Measurements from ENCODE around the gene FAAP100.
"Not testable (repeated sequence)": the region's sequence is repeated elsewhere in the genome, so short reads cannot be mapped to it uniquely, and the experiment has no call there.

The FAAP100 gene

GRCh38 chr17:81536299-81537290 is 15.6 kb downstream of the FAAP100 start:
- no peak for DNase-seq

GRCh38 chr17:81535480-81536298 is 16.5 kb downstream of the FAAP100 start:
- no peak for DNase-seq

GRCh38 chr17:81535007-81535328 is 17.2 kb downstream of the FAAP100 start:
- no peak for DNase-seq

- no peak for DNase-seq
Measured at GRCh38 chr17:81534157-81535006, 17.8 kb downstream of the FAAP100 start.

GRCh38 chr17:81533339-81534141 is 18.6 kb downstream of the FAAP100 start:
- DNase-seq: no peak

- no peak for DNase-seq
Measured at GRCh38 chr17:81532490-81533287, 19.5 kb downstream of the FAAP100 start.

- not testable (repeated sequence) for DNase-seq
Measured at GRCh38 chr17:81531998-81532404, 20.2 kb downstream of the FAAP100 start.

GRCh38 chr17:81531013-81531412 is 21.1 kb downstream of the FAAP100 start:
- not testable (repeated sequence) for DNase-seq

GRCh38 chr17:81529437-81529803 is 22.7 kb downstream of the FAAP100 start:
- DNase-seq: no peak

- DNase-seq: no peak
Measured at GRCh38 chr17:81528651-81529436, 23.3 kb downstream of the FAAP100 start.

- DNase-seq: no peak
Measured at GRCh38 chr17:81528384-81528650, 23.8 kb downstream of the FAAP100 start.

- no peak for DNase-seq
Measured at GRCh38 chr17:81527591-81528383, 24.4 kb downstream of the FAAP100 start, which contains the start of gene FSCN2. Gene FSCN2 (plus strand): TSS chr17:81528377. CDS start chr17:81528532, 155 bp downstream.

- no peak for DNase-seq
Measured at GRCh38 chr17:81526662-81527571, 25.2 kb downstream of the FAAP100 start.

GRCh38 chr17:81524865-81525159 is 27.3 kb downstream of the FAAP100 start:
- no peak for DNase-seq

GRCh38 chr17:81524039-81524864 is 27.9 kb downstream of the FAAP100 start:
- DNase-seq: no peak

GRCh38 chr17:81523402-81524038 is 28.6 kb downstream of the FAAP100 start:
- DNase-seq: peak; percentile 51

All from NCI-H1105 treated with DMSO at 0.1 percent for 48 hours (cell line).